ENCODE results near the gene CCDC188. TPM values are rescaled to one million over a fixed set of nuclear protein-coding genes. Genes with fewer than 3 reads are reported as not detected.

Gene CCDC188
- total RNA-seq, 2 experiments from 2014 or later: not detected

DNA sequence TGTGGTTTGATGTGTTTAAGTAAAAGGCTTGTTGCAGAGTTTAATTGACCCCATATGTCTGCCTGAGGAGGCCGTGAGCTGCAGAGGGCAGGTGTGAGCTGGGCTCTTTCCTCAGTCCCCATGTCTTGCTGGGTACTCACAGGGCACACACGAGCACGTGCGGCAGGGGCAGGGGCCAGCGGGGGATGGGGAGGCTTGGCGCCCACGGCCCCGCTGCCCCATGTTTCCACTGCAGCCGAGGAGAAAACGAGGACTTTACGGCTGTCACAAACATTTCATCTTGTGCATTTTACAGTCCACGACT lies 24.7 kb upstream of the CCDC188 start:
- H3K27me3 Mint-ChIP-seq: no peaks in the 10 kb centered on the region
- Histone ChIP-seq H3K4me3 (ENCODE audit: low read length) (no peak overlapping the region), H3K27ac (ENCODE audit: low read depth in 1 of 2, low read length in 2 of 2) (no peak overlapping the region), H3K4me1 (ENCODE audit: insufficient read depth, low read length) (no peaks in the 10 kb centered on the region), H3K36me3 (ENCODE audit: insufficient read depth, low read length) (no peaks in the 10 kb centered on the region), H3K27me3 (ENCODE audit: control insufficient read depth in 1 of 2, insufficient read depth in 2 of 2, low read length in 2 of 2) (no peaks in the 10 kb centered on the region), H3K9me3 (ENCODE audit: control insufficient read depth in 1 of 2, insufficient read depth in 1 of 2, low read length in 2 of 2) (no peaks in the 10 kb centered on the region)
- H3K36me3 Mint-ChIP-seq (ENCODE audit: low read depth): no peaks in the 10 kb centered on the region
- CTCF ChIA-PET: no interaction called here
- no peaks in the 10 kb centered on the region for H3K9me3 Mint-ChIP-seq
- no peaks in the 10 kb centered on the region for H3K4me1 Mint-ChIP-seq (ENCODE audit: low read depth)
- no peak overlapping the region for H3K4me3 Mint-ChIP-seq
- H3K27ac Mint-ChIP-seq: no peak overlapping the region
- POLR2A ChIA-PET: no interaction called here
- DNase-seq (no peak), ATAC-seq (ENCODE audit: poor library complexity) (no peak)
- intact Hi-C loops (cut with DNase I, micrococcal nuclease): no loop called here
- TF ChIP-seq, protein P1, sequence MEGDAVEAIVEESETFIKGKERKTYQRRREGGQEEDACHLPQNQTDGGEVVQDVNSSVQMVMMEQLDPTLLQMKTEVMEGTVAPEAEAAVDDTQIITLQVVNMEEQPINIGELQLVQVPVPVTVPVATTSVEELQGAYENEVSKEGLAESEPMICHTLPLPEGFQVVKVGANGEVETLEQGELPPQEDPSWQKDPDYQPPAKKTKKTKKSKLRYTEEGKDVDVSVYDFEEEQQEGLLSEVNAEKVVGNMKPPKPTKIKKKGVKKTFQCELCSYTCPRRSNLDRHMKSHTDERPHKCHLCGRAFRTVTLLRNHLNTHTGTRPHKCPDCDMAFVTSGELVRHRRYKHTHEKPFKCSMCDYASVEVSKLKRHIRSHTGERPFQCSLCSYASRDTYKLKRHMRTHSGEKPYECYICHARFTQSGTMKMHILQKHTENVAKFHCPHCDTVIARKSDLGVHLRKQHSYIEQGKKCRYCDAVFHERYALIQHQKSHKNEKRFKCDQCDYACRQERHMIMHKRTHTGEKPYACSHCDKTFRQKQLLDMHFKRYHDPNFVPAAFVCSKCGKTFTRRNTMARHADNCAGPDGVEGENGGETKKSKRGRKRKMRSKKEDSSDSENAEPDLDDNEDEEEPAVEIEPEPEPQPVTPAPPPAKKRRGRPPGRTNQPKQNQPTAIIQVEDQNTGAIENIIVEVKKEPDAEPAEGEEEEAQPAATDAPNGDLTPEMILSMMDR (IDR thresholded peaks at IDR 0.05): no peak

DNA sequence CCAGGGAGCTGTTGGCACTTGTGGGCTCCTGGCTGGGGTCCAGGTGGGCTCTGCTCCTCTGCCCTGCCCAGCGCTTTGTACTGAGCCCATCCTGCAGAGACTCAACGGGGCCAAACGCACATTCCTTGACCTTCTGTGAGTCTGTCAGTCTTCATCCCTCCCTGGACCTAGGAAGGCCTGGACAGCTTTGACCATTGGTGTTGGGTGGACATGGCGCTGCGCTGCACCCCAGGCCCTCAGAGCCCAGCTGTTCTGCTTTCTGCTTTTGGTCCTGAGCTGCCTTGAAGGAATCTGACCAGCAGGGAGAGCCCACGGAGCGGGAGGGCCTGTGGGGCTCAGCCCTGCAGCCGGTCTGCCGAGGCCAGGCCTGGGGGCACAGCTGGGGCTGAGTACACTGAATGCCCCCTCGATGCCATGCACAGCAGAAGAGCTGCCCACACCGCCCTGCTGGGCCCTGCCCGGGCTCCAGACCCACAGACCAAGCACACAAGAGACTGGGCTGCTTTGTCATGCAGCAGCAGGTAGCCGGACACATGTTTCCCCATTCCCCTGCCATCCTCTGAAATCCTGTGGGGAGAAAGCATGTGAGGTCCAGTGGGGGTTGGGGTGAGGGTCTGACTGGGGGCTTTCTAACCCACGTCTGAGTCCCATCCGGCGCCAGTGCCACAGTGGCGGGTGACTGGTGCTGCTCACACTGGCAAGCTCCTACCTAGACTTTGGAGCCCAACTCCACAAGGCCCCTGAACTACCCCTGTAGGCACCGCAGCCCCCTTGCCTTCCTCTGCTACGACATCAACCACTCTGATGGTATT lies 24.1 kb upstream of the CCDC188 start:
- CTCF ChIA-PET: no interaction called here
- Mint-ChIP-seq H3K27ac (no peak overlapping the region), H3K4me3 (no peak overlapping the region)

DNA sequence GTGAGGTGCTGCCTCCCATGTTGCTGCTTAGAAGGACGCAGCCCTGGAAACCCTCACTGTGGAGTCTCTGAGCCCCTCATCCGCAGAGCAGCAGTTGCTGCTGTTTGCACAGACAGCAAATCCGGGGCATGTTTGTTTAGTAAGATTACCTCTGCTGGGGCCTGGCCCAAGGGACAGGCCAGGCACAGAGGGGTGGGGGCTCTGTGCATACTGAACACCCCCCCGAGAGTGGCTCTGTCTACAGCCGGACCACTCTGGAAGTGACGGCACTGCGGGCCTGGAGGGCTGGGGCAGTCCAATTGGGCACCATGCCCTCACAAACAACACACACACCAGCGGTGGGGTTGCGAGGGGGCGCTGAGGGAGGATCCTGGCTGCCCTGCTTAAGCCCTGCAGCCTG lies 22.9 kb upstream of the CCDC188 start:
- no peak overlapping the region for H3K4me3 ChIP-seq (ENCODE audit: low read length)
- no peak overlapping the region for H3K27ac ChIP-seq (ENCODE audit: low read depth in 1 of 2, low read length in 2 of 2)
- no peaks in the 10 kb centered on the region for H3K4me1 ChIP-seq (ENCODE audit: insufficient read depth, low read length)
- ATAC-seq (ENCODE audit: poor library complexity): no peak
- no peaks in the 10 kb centered on the region for H3K36me3 Mint-ChIP-seq (ENCODE audit: low read depth)
- no peak overlapping the region for H3K4me3 Mint-ChIP-seq
- H3K9me3 Mint-ChIP-seq: no peaks in the 10 kb centered on the region
- ChIA-PET CTCF (no interaction called here), POLR2A (no interaction called here)
- H3K9me3 ChIP-seq (ENCODE audit: control insufficient read depth in 1 of 2, insufficient read depth in 1 of 2, low read length in 2 of 2): no peaks in the 10 kb centered on the region
- no peaks in the 10 kb centered on the region for H3K27me3 ChIP-seq (ENCODE audit: control insufficient read depth in 1 of 2, insufficient read depth in 2 of 2, low read length in 2 of 2)
- intact Hi-C loops (cut with DNase I, micrococcal nuclease): no loop called here
- DNase-seq: no peak
- TF ChIP-seq, protein P1 (IDR thresholded peaks at IDR 0.05): no peak
- H3K27me3 Mint-ChIP-seq: no peaks in the 10 kb centered on the region
- H3K36me3 ChIP-seq (ENCODE audit: insufficient read depth, low read length): no peaks in the 10 kb centered on the region
- no peaks in the 10 kb centered on the region for H3K4me1 Mint-ChIP-seq (ENCODE audit: low read depth)
- H3K27ac Mint-ChIP-seq: no peak overlapping the region

More for the DNA sequence above, 24.1 kb upstream of the CCDC188 start:
- Histone ChIP-seq H3K36me3 (ENCODE audit: insufficient read depth, low read length) (no peaks in the 10 kb centered on the region), H3K4me1 (ENCODE audit: insufficient read depth, low read length) (no peaks in the 10 kb centered on the region), H3K27me3 (ENCODE audit: control insufficient read depth in 1 of 2, insufficient read depth in 2 of 2, low read length in 2 of 2) (no peaks in the 10 kb centered on the region), H3K9me3 (ENCODE audit: control insufficient read depth in 1 of 2, insufficient read depth in 1 of 2, low read length in 2 of 2) (no peaks in the 10 kb centered on the region), H3K4me3 (ENCODE audit: low read length) (no peak overlapping the region), H3K27ac (ENCODE audit: low read depth in 1 of 2, low read length in 2 of 2) (no peak overlapping the region)
- Mint-ChIP-seq H3K36me3 (ENCODE audit: low read depth) (no peaks in the 10 kb centered on the region), H3K9me3 (no peaks in the 10 kb centered on the region), H3K27me3 (no peaks in the 10 kb centered on the region), H3K4me1 (ENCODE audit: low read depth) (no peaks in the 10 kb centered on the region)
- DNase-seq (no peak), ATAC-seq (ENCODE audit: poor library complexity) (no peak)
- intact Hi-C loops (cut with DNase I, micrococcal nuclease): no loop called here
- TF ChIP-seq, protein P1 (IDR thresholded peaks at IDR 0.05): no peak
- POLR2A ChIA-PET: no interaction called here

Measured in CD4-positive, alpha-beta T cell (primary cell).